Measurements from ENCODE around the gene ARFRP1.

The ARFRP1 gene, protein sequence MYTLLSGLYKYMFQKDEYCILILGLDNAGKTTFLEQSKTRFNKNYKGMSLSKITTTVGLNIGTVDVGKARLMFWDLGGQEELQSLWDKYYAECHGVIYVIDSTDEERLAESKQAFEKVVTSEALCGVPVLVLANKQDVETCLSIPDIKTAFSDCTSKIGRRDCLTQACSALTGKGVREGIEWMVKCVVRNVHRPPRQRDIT

DNA sequence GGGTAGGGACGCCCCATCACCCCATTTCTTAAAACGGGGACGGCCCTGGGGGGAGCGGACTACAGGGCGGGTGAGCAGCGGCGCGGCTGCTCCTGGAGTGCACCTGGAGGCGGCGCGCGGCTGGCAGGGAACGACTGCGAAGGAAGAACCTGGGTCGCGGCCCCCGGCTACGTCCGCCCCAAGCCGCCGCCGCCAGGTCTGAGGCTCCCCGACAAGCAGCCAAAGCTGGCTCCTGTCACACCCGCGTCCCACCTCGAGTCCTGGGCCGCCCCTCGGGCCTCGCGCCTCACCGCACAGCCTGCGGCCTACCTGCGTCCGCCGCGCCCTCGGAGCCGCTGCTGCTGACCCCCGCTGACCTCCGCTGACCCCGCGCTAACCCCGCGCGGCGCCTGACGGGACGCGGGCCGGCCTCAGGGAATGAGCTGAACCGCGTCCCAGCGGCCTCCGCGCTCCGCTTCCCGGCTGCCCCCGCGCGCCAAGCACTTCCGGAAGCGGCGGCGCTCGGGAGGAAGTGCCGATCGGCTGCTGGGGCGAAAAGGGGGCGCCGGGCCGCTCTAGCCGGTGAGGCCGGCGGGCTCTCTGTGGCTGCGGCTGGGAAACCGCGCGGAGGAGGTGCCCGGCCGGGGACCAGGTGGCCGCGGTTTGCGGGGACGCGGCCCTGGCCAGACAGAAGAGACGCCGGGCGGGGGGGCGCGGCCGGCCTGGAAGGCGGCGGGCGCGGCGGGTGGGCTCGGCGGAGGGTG lies at the start of gene ARFRP1, which contains the start of gene ZGPAT:
ARFRP1 (minus strand) TSS at position 419 of the 743 bp plus-strand sequence. CDS start 885 bp downstream, outside the sequence.
ZGPAT (plus strand) TSS at position 482 of the 743 bp plus-strand sequence. CDS start 542 bp downstream, outside the sequence.
- peak; percentile 81 to 86 for DNase-seq

DNA sequence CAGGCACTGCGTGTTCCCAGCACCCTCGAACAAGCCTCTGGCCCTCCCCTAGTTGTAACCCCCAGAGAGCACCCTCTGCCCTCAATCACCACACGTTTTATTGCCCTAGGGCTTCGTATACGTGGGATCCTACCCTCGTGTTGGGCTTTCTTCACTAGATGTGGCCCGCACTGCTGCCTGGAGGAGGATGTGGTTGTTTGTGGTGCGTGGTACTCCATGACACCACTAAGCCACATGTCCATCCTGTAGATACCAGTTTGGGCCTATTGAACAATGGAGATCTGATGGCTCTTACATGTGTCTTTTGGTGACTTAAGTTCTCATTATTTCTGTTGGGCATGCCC lies 48.8 kb upstream of the ARFRP1 start:
- no peak for DNase-seq

DNA sequence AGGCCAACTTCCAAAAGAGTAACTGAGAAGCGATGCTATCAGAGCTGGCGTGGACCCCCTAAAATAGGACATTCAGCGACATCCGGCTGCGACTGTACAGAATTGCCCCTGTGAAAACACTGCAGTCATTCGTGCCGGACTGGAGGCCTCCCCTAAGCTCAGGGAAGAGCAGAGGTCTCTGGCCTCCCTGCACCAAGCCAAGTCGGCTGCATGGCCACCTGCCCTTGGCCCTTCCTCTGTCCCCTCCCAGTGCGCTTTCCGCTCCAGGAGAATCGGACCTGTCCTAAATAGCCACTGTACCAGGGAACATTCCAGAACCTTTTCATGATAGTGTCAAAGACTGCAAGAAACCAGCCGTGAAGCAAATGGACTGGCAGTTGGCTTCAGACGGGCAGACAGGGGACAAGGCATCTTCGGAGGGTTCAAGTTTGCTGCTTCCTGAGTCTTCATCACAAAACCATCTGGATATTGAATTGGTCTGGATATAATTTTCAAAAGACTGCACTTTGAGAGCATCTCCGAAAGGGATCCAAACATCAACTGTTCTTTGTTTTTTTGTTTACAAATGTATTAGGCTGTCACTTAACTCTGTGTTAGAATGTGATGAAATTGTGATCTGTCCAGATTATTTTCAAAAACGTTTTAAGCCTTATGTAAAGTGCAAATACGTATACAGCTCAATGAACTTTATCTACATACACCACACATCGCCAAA lies 48.3 kb upstream of the ARFRP1 start:
- DNase-seq: no peak

DNA sequence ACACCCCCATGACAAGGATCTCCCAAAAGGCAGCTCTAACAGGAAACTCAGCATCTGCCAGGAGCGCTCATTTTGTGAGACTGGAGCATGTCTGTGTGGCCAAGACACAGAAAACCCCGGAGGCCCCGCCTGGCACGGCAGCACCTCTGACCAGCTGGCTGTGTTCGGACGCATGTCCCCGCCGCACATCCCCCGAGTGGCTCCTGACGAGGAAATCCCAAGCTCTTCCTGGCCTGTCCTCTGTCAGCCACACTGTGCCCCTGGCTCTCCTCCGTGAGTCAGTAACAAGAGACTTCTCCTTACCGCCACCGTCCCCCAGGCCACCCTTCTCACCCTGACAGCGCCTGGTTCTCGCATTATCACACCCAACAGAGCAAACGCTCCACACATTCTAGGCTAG lies 46.2 kb upstream of the ARFRP1 start:
- no peak for DNase-seq

DNA sequence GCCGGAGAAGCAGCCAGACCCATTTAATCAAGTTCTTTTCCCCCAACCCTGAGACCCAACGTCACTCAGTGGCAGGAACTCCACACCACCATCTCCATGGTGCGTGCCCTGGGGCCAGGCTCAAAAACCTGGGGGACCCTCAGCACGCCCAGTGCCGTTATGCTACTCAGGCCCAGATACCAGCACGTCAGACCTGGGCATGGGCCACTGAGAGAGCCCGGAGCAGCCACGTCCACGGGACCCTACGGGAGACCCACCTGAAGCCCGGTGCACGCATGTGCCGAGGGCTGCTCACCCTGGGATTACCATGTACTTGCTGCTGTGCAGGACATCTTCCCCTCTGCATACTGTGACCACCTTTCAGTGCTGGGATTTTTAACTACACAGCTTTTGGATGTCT lies 45.6 kb upstream of the ARFRP1 start:
- DNase-seq: no peak

DNA sequence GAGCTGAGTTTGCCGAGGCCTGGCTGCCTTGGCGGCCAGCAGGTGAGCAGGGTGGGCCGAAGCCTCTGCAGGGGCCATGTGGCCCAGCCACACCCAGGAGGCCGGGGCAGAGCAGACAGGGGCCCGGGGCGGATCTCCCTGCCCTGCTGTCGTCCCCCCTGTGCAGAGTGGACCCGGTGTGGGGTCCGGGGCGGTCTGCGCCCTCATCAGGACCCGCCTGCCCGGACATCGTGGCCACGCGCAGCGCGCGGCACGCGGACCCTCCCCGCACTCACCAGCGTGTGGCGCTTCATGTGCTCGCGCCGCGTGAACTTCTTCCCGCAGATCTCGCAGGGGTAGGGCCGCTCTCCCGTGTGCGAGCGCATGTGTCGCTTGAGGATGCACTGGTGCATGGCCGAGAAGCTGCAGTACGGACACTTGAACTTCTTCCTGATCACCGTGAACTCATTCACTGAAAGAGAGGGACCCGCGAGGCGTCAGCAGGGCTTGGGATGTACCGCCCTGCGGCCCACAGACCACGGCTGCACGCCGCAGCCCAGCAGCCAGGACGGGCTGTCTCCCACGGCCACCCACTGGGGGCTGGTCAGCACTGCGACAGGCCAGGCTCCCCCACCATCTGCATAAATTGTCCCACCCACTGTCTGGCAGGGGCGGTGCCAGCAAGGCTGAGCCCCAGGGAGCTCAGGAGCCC lies 44.8 kb upstream of the ARFRP1 start:
- no peak for DNase-seq

DNA sequence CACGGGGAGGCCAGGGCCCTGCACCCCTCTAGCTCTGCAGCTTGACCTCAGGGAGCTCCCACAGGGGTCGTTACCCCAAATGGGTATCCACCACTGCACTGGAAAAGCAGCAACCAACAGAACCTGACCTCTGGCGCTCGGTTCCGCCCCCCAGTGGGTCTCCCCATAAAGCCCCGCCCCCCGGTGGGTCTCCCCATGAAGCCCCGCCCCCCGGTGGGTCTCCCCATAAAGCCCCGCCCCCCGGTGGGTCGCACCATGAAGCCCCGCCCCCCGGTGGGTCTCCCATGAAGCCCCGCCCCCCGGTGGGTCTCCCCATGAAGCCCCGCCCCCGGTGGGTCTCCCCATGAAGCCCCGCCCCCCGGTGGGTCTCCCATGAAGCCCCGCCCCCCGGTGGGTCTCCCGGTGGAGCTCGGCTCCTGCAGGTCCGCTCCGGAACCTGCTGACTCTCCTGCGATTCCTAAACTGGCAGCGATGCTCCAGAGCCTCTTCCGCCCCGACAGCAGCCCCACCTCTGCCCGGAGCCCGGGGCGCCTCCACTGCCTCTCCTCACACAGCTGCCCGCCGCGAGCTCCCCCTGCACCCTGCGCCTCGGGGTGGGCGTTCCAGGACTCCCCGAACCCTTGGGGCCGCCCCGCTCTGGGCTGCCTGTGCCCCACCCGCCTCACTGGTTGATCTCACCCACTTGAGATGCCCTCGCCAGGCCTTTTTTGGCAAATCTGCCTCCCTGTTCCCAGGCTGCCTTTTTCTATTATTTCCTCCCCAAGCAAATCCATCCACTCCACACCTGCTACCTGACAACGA lies 43.9 kb upstream of the ARFRP1 start:
- DNase-seq: no peak

DNA sequence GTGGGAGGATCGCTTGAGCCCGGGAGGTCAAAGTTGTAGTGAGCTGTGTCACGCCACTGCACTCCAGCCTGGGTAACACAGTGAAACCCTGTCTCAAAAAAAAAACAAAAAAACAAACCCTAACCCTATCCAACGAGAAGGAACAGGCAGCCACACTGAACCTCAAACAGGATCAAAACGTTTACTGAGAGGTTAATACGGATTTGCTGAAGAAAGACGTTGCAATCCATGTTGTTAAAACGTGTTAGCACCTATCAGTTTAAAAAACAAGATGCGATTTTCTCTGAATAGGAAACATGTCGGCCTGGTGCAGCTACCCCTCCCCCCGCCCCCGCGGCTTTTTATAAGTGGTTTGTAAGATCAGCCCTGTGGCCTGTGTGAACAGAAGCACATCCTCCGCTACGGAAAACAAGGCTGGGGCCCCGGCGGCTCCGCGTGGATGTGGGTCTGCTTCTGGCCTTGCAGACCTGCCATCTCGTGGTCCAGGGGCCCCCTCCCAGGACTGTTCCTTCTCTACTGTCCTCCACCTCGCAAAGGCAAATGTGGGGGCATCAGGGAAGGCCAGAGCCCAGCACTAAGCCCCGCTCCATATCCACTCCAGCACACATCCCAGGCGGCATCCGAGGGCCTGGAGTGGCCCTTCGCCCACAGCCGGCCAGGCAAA lies 43.2 kb upstream of the ARFRP1 start:
- DNase-seq: no peak

DNA sequence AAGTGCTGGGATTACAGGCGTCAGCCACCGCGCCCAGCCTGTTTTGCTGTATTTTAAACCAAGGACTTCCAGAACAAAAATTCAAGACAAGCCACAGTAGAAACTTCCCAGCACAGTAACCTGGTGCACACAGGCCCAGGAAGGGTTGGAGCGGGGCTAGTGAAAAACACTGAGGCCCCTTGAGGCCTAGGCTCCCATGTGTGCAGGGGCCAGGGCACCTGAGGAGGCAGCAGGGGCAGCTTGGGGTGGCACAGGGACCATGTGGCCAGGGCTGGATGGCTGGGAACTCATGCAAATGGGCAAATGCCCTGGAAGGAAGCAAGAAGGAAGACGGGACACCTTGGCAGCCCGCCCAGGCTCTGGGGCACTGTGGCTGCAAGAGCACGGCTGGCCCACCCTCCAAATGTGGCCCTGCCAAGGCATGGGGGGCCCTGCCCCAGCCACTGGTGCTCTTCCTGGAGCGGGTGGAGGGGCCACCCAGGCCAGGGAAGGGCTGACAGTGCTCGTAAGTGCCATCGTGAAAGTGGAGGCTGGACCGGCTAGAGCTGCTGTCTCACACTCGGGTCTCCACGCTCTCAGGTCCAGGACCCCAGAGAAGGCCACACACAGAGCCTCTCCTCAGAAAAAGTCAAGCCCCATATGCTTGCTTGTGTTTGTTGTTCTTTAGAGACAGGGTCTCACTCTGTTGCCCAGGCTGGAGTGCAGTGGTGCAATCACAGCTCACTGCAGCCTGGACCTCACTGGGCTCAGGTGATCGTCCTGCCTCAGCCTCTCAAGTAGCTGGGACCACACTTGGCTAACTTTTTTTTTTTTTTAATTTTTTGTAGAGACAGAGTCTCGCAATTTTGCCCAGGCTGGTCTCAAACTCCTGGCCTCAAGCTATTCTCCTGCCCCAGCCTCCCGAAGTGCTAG lies 42.1 kb upstream of the ARFRP1 start:
- no peak for DNase-seq

DNA sequence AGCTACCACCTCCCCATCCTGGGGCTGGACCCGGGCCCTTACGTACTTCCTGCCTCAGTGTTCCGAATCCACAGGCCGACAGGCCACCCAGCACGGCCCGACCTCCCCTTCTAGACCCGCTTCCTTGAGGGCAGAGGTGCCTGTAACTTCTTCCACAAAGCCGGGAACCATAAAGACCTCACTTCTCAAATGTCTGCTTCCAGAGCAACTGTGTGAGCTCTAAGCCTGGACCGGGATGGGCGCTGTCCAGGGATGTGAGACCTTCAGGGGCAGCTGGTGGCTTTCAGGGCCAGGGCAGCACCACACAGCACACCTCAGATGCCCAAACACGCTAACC lies 41.1 kb upstream of the ARFRP1 start:
- no peak for DNase-seq

DNA sequence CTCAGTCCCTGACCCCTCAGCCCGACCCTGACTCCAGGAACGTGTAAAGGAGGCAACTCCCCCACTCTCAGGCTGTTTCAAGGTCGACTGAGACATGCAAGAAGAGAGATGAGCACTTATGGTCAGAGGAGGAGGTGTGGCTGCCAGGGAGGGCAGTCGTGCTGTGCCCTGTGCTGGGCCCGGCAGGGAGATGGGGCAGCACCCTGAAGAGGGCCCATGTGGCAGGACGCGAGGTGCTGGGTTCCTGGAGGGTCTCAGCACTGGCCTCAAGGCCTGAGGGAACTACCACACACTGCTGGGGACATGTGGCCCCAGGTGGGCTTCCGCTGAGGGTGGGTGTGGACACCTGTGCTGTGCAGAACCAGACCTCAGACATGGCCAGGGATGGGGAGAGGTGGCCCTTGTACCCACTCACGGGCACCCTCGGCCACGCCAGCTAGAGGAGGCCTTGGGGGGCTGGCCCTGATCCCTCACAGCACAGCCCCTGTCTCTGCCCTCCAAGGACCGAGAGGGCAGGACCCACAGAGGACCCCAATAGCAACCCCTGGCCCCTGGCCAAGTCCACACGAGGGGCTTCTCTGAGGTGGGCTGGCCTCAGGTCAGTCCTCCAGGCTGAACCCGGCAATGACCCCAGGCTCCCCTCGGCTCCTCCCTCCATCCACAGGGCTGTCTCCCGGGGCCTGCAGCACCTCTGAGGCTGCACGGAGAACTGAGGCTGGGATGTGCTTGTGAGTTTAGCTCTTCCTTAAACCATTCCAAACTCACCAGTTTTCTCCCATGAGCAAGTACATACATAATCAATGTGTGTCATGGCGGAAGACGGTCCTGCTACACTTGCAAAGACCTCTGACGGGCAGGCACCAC lies 40.5 kb upstream of the ARFRP1 start:
- no peak for DNase-seq

DNA sequence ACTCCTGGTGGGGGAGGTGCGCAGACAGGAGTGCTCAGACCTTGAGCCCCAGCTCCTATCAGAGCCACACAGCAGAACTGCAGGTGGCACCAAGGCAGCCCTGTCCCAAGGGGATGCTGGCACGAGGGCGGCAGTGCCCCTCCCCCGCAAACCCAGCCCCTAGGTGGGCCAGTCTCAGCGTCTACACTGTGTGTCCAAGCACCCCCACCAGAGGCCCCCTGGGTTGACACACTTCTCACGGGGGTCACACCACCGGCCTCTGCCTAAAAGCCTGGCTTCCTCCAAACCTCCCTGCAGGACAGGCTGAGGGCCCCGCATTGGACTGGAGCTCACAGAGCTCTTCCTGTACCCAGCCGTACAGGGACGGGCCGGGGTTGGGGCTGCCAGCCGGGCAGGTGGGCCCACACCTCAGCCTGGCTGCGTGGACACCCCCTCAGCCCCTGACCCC lies 39.9 kb upstream of the ARFRP1 start:
- DNase-seq: no peak

DNA sequence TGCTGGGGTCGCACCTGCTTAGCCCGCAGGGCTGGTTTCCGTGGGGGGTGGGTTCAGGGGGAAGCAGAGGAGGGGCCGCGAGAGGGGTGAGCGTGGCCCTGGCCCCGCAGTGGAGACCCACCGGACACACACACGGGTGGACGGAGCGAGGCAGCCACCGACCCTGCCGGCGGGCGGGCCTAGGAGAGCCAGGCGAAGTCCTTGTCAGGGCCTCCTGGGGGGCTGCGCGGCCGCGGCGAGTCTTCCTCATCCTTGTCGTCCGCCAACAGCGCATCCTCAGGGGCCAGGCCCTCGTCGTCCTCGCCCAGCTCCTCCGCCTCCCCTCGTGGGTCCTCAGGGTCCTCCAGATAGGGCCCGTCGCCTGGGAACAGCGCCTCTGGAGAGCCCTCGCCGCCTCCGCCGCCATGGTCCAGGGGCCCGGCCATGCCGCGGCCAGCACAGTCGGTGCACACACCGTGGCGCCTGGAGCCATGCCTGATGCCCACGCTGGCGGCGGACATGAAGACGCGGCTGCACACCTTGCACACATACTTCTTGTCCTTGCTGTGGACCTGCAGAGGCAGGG lies 39.1 kb upstream of the ARFRP1 start:
- no peak for DNase-seq

DNA sequence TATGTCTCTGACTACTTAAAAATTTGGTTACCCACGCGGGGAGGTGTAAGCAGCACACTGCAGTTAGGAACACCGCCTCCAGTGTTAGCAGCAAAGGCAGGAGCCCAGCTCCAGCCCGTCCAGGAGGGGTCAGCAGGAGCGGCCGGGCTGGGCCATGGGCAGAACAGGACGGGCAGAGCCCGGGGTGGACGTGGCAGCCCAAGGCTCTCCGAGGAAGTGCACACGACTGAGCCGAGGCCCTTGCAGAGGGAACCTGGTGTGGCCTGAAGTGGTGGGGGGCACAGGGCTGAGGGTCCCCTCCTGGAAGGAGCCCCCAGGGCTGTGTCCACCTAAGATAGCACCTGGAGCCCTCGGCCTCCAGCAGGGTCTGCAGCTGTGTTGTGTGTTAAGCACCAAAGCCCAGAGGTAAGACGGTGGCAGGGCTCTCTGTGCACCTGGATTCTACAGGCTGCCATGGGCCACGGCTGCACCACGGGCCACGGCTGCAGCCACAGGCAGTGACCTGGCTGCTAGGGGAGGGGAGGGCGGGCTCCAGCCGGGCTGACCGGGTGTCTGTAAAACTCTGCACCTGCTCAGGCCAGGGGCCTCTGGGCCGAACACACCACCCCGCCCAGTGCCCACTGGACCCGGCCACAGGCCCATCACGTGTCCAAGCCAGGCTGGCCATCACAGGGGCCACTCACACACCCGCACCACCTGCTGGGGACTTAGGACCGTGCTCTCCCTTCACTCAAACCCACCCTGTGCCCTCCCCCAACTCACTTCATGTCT lies 38.4 kb upstream of the ARFRP1 start:
- no peak for DNase-seq

DNA sequence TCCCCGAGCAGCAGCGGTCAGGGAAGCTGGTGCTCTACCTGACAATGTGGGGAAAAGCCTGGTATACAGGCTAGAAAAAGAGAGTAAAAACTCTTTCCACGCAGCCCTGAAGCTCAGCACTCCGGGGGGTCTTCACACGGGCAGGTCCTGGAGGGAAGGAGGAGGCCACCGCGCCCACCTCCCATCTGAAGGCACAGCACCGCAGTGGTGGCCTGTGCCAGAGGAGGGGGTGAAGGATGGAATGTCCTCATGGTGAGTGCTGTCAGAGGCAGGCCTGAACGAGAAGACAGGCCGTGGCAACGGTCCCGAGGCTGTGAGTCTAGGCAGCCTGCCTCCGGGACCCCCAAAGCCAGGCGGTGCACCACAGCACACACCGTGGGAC lies 37.6 kb upstream of the ARFRP1 start:
- no peak for DNase-seq

DNA sequence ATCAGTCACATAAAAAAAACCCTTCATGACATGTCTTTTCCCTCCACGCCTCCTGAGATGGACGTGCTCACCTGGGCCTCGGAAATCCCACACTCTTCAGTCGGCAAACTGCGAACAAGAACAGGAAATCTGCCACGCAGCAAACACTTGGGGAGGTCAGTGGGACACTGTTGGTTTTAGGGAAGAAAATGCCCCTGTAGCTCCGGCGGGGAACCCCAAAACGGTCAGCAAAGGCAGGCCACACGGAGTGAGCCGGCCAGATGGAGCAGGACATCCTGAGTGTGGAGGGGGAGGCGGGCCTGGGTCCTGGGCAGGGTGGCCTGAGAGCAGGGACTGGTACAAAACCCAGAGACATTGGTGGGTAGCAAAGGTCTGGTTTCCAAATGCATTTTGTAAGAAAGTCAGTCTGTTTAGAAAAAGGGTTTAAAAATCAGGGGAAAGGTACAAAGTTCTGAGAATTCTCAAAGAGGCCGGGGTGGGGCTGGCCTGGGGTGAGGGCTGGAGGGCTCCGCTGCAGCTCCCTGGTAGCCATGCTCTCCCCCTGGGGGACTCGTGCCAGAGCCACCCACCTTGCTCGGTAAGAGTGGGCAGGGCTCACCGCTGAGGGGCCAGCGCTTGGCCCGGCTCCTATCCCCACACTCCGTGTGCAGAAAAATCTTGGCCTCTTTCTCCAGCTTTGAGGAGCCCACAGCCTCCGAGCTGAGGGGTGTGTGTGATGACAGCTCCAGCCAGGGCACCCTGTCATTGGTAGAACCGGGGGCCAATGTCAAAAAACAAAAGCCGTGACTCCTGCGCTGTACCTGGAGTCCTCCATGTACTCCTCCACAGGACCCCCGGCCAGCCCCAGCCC lies 37.0 kb upstream of the ARFRP1 start:
- no peak for DNase-seq

DNA sequence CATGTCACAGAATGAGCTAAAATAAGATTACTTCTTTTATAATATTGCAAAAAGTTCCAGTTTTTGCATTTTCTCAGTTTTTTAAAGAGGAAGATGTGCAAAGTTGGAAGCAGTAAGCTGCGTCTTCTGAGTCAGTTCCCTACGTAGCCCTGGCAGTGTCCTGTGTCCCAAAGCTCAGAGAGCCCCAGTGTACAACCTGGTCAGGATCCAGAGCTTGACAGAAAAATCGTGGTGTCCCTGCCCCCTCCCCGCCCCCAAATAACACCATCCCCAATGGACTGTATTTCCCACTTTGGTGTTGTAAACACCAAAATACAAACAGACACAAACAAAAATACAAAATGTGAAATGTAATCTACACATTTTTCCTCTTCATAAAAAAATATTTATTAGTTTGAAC lies 36.4 kb upstream of the ARFRP1 start:
- no peak for DNase-seq
